ENCODE measurements around the gene SPATA20.

DNA sequence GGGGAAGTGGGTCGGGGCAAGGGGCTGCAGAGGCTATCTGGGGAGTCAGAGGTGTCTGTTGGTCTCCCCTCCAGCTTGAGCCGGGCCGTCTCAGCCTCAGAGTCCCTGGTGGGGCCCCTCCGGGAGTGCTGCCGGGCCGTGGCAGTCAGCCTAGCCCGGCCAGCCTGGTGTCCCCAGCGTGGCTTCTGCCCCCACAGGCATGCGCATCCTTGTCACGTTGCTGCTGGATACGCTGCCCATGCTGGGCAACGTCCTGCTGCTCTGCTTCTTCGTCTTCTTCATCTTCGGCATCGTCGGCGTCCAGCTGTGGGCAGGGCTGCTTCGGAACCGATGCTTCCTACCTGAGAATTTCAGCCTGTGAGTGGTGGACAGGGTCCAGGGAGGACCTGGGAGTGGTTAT lies 24.7 kb downstream of the SPATA20 start:
- TF ChIP-seq, protein P1, sequence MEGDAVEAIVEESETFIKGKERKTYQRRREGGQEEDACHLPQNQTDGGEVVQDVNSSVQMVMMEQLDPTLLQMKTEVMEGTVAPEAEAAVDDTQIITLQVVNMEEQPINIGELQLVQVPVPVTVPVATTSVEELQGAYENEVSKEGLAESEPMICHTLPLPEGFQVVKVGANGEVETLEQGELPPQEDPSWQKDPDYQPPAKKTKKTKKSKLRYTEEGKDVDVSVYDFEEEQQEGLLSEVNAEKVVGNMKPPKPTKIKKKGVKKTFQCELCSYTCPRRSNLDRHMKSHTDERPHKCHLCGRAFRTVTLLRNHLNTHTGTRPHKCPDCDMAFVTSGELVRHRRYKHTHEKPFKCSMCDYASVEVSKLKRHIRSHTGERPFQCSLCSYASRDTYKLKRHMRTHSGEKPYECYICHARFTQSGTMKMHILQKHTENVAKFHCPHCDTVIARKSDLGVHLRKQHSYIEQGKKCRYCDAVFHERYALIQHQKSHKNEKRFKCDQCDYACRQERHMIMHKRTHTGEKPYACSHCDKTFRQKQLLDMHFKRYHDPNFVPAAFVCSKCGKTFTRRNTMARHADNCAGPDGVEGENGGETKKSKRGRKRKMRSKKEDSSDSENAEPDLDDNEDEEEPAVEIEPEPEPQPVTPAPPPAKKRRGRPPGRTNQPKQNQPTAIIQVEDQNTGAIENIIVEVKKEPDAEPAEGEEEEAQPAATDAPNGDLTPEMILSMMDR (conservative IDR thresholded peaks at IDR 0.05; ENCODE audit: low read depth, low read length) = no peak
- no peak for TF ChIP-seq POLR2A (IDR thresholded peaks at IDR 0.05; ENCODE audit: low read depth, low read length)
- TF ChIP-seq MXI1 (IDR thresholded peaks at IDR 0.05; ENCODE audit: borderline replicate concordance, low read depth, low read length) = no peak
- TF ChIP-seq FOS (IDR thresholded peaks at IDR 0.05; ENCODE audit: low read depth, low read length) = no peak
- TF ChIP-seq, protein P2, sequence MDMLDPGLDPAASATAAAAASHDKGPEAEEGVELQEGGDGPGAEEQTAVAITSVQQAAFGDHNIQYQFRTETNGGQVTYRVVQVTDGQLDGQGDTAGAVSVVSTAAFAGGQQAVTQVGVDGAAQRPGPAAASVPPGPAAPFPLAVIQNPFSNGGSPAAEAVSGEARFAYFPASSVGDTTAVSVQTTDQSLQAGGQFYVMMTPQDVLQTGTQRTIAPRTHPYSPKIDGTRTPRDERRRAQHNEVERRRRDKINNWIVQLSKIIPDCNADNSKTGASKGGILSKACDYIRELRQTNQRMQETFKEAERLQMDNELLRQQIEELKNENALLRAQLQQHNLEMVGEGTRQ (IDR thresholded peaks at IDR 0.05; ENCODE audit: low read depth, low read length) = no peak
- TF ChIP-seq CEBPB (IDR thresholded peaks at IDR 0.05; ENCODE audit: low read depth, low read length) = no peak
- TF ChIP-seq MAFK (IDR thresholded peaks at IDR 0.05; ENCODE audit: low read depth, low read length) = no peak
